ENCODE data around the gene KAZN.

The KAZN gene

GRCh38 chr1:14677292-14677971 lies 78.9 kb downstream of the KAZN start:
- no peak for TF ChIP-seq CTCF (conservative IDR thresholded peaks at IDR 0.05; ENCODE audit: low read depth, low read length)
- DNase-seq (ENCODE audit: low read depth) = no peak
- no peak overlapping the region for H3K4me3 ChIP-seq (ENCODE audit: low read length)

GRCh38 chr1:14678011-14678638 lies 79.6 kb downstream of the KAZN start:
- H3K4me3 ChIP-seq (ENCODE audit: low read length) = no peak overlapping the region
- no peak for DNase-seq (ENCODE audit: low read depth)
- no peak for TF ChIP-seq CTCF (conservative IDR thresholded peaks at IDR 0.05; ENCODE audit: low read depth, low read length)

GRCh38 chr1:14679027-14679688 lies 80.7 kb downstream of the KAZN start:
- no peak for DNase-seq (ENCODE audit: low read depth)
- TF ChIP-seq CTCF (conservative IDR thresholded peaks at IDR 0.05; ENCODE audit: low read depth, low read length) = no peak
- H3K4me3 ChIP-seq (ENCODE audit: low read length) = no peak overlapping the region

GRCh38 chr1:14681182-14681581 lies 82.7 kb downstream of the KAZN start:
- no peak for TF ChIP-seq CTCF (conservative IDR thresholded peaks at IDR 0.05; ENCODE audit: low read depth, low read length)
- H3K4me3 ChIP-seq (ENCODE audit: low read length) = no peak overlapping the region

GRCh38 chr1:14682941-14683621 lies 84.6 kb downstream of the KAZN start:
- TF ChIP-seq CTCF (conservative IDR thresholded peaks at IDR 0.05; ENCODE audit: low read depth, low read length) = no peak
- DNase-seq (ENCODE audit: low read depth) = no peak

More at GRCh38 chr1:14681182-14681581, 82.7 kb downstream of the KAZN start:
- no peak for DNase-seq (ENCODE audit: low read depth)

GRCh38 chr1:14685078-14685477 lies 86.6 kb downstream of the KAZN start:
- DNase-seq (ENCODE audit: low read depth) = no peak
- TF ChIP-seq CTCF (conservative IDR thresholded peaks at IDR 0.05; ENCODE audit: low read depth, low read length) = no peak
- no peak overlapping the region for H3K4me3 ChIP-seq (ENCODE audit: low read length)

More at GRCh38 chr1:14682941-14683621, 84.6 kb downstream of the KAZN start:
- H3K4me3 ChIP-seq (ENCODE audit: low read length) = no peak overlapping the region
